ENCODE results near the gene CCDC120.

Gene CCDC120

GRCh38 chrX:49108641-49109040, 49.8 kb downstream of the CCDC120 start:
- TF ChIP-seq TAF1 (IDR thresholded peaks at IDR 0.05; ENCODE audit: low read depth): no peak

GRCh38 chrX:49110417-49110816, 51.6 kb downstream of the CCDC120 start:
- TF ChIP-seq TEAD4 (IDR thresholded peaks at IDR 0.05) (no peak), CEBPB (IDR thresholded peaks at IDR 0.05) (no peak), RAD21 (IDR thresholded peaks at IDR 0.05; ENCODE audit: low read depth) (no peak), EGR1 (IDR thresholded peaks at IDR 0.05) (no peak), USF1 (IDR thresholded peaks at IDR 0.05) (no peak), EP300 (IDR thresholded peaks at IDR 0.05; ENCODE audit: borderline replicate concordance) (no peak), REST (IDR thresholded peaks at IDR 0.05; ENCODE audit: low read depth) (no peak), YY1 (IDR thresholded peaks at IDR 0.05; ENCODE audit: low read depth) (no peak), TAF1 (IDR thresholded peaks at IDR 0.05; ENCODE audit: low read depth) (no peak), NFIC (IDR thresholded peaks at IDR 0.05) (no peak), FOXM1 (IDR thresholded peaks at IDR 0.05; ENCODE audit: borderline replicate concordance, low read depth) (no peak), ZBTB7A (IDR thresholded peaks at IDR 0.05; ENCODE audit: low read depth) (no peak)

- TF ChIP-seq CEBPB (IDR thresholded peaks at IDR 0.05) (no peak), FOXM1 (IDR thresholded peaks at IDR 0.05; ENCODE audit: borderline replicate concordance, low read depth) (no peak), USF1 (IDR thresholded peaks at IDR 0.05) (no peak), ZBTB7A (IDR thresholded peaks at IDR 0.05; ENCODE audit: low read depth) (no peak), TEAD4 (IDR thresholded peaks at IDR 0.05) (no peak), NFIC (IDR thresholded peaks at IDR 0.05) (no peak), RAD21 (IDR thresholded peaks at IDR 0.05; ENCODE audit: low read depth) (no peak)
Measured at GRCh38 chrX:49111791-49112190, 53.0 kb downstream of the CCDC120 start.

- TF ChIP-seq EP300 (IDR thresholded peaks at IDR 0.05; ENCODE audit: borderline replicate concordance) (no peak), USF1 (IDR thresholded peaks at IDR 0.05) (no peak), ZBTB7A (IDR thresholded peaks at IDR 0.05; ENCODE audit: low read depth) (no peak), YY1 (IDR thresholded peaks at IDR 0.05; ENCODE audit: low read depth) (no peak), MAX (IDR thresholded peaks at IDR 0.05) (no peak), EGR1 (IDR thresholded peaks at IDR 0.05) (no peak), TAF1 (IDR thresholded peaks at IDR 0.05; ENCODE audit: low read depth) (no peak), FOXM1 (IDR thresholded peaks at IDR 0.05; ENCODE audit: borderline replicate concordance, low read depth) (no peak), CEBPB (IDR thresholded peaks at IDR 0.05) (no peak), TEAD4 (IDR thresholded peaks at IDR 0.05) (no peak), TCF12 (IDR thresholded peaks at IDR 0.05; ENCODE audit: low read depth) (no peak), REST (IDR thresholded peaks at IDR 0.05; ENCODE audit: low read depth) (no peak), CREB1 (IDR thresholded peaks at IDR 0.05; ENCODE audit: low read depth) (no peak)
Measured at GRCh38 chrX:49116076-49116475, 57.3 kb downstream of the CCDC120 start.

GRCh38 chrX:49116716-49117115, 57.9 kb downstream of the CCDC120 start:
- TF ChIP-seq TEAD4 (IDR thresholded peaks at IDR 0.05): no peak
- TF ChIP-seq ZBTB7A (IDR thresholded peaks at IDR 0.05; ENCODE audit: low read depth): no peak
- no peak for TF ChIP-seq CEBPB (IDR thresholded peaks at IDR 0.05)
- no peak for TF ChIP-seq TCF12 (IDR thresholded peaks at IDR 0.05; ENCODE audit: low read depth)
- TF ChIP-seq CREB1 (IDR thresholded peaks at IDR 0.05; ENCODE audit: low read depth): no peak
- no peak for TF ChIP-seq EP300 (IDR thresholded peaks at IDR 0.05; ENCODE audit: borderline replicate concordance)
- no peak for TF ChIP-seq RAD21 (IDR thresholded peaks at IDR 0.05; ENCODE audit: low read depth)
- no peak for TF ChIP-seq EGR1 (IDR thresholded peaks at IDR 0.05)
- no peak for TF ChIP-seq MAX (IDR thresholded peaks at IDR 0.05)
- TF ChIP-seq TAF1 (IDR thresholded peaks at IDR 0.05; ENCODE audit: low read depth): no peak
- TF ChIP-seq YY1 (IDR thresholded peaks at IDR 0.05; ENCODE audit: low read depth): no peak
- TF ChIP-seq USF1 (IDR thresholded peaks at IDR 0.05): no peak
- TF ChIP-seq NFIC (IDR thresholded peaks at IDR 0.05): no peak
- no peak for TF ChIP-seq FOXM1 (IDR thresholded peaks at IDR 0.05; ENCODE audit: borderline replicate concordance, low read depth)
